PC-3 (cell line): ENCODE measurements around the gene ACP7.

Source experiments
- CTCF ChIP-seq: fragments of 300-600 bp; sonication (generic); conservative IDR thresholded peaks from 2 replicates; pipeline ENCODE4 v1.5.1; 2017; ENCODE audit warnings: antibody characterized with exemption, low read depth, mild to moderate bottlenecking, low read length
- EZH2 ChIP-seq: fragments of 300-600 bp; sonication (generic); IDR thresholded peaks from one replicate; pipeline ENCODE4 v1.6.1; 2017; ENCODE audit warnings: antibody characterized with exemption, mild to moderate bottlenecking, low read length; ENCODE audit not compliant: unreplicated experiment

GRCh38 chr19:39139305-39139874 lies 55.2 kb downstream of the ACP7 start:
- TF ChIP-seq CTCF: no peak
- no peak for TF ChIP-seq EZH2
